ENCODE results near the gene RBM38. TPM values are rescaled to one million over a fixed set of nuclear protein-coding genes. Genes with fewer than 3 reads are reported as not detected.

RBM38 gene
- total and polyA plus RNA-seq, 2 of the 13 experiments (the other 11 are each of a cell fraction or from before 2014, with no cell fraction given), result 24.2 to 34.2 TPM

DNA sequence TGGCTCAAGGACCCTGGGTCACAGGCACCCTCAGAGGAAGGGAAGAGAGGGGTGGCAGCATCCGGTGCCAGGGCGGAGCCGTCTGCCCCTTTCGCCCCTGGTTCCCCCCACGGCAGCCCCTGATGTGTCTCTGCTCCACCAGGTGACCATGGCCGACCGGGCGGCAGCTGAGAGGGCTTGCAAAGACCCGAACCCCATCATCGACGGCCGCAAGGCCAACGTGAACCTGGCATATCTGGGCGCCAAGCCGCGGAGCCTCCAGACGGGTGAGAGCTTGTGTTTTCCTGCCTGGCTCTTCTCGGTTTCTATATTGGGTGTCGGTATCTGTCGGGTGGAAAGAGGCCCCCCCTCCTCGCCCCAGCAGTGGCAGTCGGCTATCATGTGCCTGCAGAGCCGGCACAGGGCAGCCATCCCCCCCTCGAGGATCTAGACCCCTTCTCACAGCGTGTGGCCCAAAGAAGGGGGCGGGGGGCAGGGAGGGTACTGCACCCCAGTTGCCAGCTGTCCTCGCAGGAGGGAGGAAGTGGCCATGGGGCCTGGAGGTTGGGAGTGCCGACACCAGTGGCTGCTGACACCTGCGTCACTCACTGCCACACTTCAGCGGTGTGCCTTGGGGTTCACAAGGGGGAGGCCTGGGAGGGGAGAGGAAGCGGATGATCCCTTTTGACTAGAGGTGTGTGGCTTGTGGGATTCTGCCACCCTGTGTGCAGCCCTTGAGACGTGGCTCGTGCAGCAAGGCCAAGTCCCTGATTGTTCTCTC is 1.5 kb downstream of the RBM38 start (continued):
- TF ChIP-seq, protein P1, sequence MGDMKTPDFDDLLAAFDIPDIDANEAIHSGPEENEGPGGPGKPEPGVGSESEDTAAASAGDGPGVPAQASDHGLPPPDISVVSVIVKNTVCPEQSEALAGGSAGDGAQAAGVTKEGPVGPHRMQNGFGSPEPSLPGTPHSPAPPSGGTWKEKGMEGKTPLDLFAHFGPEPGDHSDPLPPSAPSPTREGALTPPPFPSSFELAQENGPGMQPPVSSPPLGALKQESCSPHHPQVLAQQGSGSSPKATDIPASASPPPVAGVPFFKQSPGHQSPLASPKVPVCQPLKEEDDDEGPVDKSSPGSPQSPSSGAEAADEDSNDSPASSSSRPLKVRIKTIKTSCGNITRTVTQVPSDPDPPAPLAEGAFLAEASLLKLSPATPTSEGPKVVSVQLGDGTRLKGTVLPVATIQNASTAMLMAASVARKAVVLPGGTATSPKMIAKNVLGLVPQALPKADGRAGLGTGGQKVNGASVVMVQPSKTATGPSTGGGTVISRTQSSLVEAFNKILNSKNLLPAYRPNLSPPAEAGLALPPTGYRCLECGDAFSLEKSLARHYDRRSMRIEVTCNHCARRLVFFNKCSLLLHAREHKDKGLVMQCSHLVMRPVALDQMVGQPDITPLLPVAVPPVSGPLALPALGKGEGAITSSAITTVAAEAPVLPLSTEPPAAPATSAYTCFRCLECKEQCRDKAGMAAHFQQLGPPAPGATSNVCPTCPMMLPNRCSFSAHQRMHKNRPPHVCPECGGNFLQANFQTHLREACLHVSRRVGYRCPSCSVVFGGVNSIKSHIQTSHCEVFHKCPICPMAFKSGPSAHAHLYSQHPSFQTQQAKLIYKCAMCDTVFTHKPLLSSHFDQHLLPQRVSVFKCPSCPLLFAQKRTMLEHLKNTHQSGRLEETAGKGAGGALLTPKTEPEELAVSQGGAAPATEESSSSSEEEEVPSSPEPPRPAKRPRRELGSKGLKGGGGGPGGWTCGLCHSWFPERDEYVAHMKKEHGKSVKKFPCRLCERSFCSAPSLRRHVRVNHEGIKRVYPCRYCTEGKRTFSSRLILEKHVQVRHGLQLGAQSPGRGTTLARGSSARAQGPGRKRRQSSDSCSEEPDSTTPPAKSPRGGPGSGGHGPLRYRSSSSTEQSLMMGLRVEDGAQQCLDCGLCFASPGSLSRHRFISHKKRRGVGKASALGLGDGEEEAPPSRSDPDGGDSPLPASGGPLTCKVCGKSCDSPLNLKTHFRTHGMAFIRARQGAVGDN (CRISPR knock-in tag; IDR thresholded peaks at IDR 0.05), result peak; percentile 44
- TF ChIP-seq MAFG (CRISPR knock-in tag; IDR thresholded peaks at IDR 0.05), result no peak
- TF ChIP-seq MIER2 (CRISPR knock-in tag; IDR thresholded peaks at IDR 0.05), result no peak
- no peak for TF ChIP-seq RFX1 (IDR thresholded peaks at IDR 0.05)
- no peak for TF ChIP-seq GPBP1L1 (CRISPR knock-in tag; IDR thresholded peaks at IDR 0.05)
- TF ChIP-seq NKX3-1 (CRISPR knock-in tag; IDR thresholded peaks at IDR 0.05), result no peak
- TF ChIP-seq, protein P2, sequence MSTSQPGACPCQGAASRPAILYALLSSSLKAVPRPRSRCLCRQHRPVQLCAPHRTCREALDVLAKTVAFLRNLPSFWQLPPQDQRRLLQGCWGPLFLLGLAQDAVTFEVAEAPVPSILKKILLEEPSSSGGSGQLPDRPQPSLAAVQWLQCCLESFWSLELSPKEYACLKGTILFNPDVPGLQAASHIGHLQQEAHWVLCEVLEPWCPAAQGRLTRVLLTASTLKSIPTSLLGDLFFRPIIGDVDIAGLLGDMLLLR (CRISPR knock-in tag; IDR thresholded peaks at IDR 0.05), result 0 out of 2 replicates have a peak, but pooled peaks have one; percentile 31
- TF ChIP-seq CHCHD3 (CRISPR knock-in tag; IDR thresholded peaks at IDR 0.05), result no peak
- TF ChIP-seq NFRKB (IDR thresholded peaks at IDR 0.05), result no peak
- peak; percentile 25; the same call in 1 of the 2 replicates for TF ChIP-seq ZNF274 (CRISPR knock-in tag; IDR thresholded peaks at IDR 0.05)
- TF ChIP-seq, protein P3, sequence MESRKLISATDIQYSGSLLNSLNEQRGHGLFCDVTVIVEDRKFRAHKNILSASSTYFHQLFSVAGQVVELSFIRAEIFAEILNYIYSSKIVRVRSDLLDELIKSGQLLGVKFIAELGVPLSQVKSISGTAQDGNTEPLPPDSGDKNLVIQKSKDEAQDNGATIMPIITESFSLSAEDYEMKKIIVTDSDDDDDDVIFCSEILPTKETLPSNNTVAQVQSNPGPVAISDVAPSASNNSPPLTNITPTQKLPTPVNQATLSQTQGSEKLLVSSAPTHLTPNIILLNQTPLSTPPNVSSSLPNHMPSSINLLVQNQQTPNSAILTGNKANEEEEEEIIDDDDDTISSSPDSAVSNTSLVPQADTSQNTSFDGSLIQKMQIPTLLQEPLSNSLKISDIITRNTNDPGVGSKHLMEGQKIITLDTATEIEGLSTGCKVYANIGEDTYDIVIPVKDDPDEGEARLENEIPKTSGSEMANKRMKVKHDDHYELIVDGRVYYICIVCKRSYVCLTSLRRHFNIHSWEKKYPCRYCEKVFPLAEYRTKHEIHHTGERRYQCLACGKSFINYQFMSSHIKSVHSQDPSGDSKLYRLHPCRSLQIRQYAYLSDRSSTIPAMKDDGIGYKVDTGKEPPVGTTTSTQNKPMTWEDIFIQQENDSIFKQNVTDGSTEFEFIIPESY (CRISPR knock-in tag; IDR thresholded peaks at IDR 0.05), result peak; percentile 34; the same call in 1 of the 2 replicates
- TF ChIP-seq FOXC1 (CRISPR knock-in tag; IDR thresholded peaks at IDR 0.05; ENCODE audit: borderline replicate concordance), result no peak
- no peak for TF ChIP-seq PHB2 (IDR thresholded peaks at IDR 0.05; ENCODE audit: partially characterized antibody)
- 0 out of 2 replicates have a peak, but pooled peaks have one; percentile 64 for TF ChIP-seq HNRNPL (IDR thresholded peaks at IDR 0.05; ENCODE audit: low read depth, low read length)
- TF ChIP-seq AGO2 (optimal IDR thresholded peaks at IDR 0.05; ENCODE audit: low read depth, low read length), result peak; percentile 75
- peak; percentile 22; the same call in 1 of the 2 replicates for TF ChIP-seq TAF1 (CRISPR knock-in tag; IDR thresholded peaks at IDR 0.05)
- TF ChIP-seq, protein P4, sequence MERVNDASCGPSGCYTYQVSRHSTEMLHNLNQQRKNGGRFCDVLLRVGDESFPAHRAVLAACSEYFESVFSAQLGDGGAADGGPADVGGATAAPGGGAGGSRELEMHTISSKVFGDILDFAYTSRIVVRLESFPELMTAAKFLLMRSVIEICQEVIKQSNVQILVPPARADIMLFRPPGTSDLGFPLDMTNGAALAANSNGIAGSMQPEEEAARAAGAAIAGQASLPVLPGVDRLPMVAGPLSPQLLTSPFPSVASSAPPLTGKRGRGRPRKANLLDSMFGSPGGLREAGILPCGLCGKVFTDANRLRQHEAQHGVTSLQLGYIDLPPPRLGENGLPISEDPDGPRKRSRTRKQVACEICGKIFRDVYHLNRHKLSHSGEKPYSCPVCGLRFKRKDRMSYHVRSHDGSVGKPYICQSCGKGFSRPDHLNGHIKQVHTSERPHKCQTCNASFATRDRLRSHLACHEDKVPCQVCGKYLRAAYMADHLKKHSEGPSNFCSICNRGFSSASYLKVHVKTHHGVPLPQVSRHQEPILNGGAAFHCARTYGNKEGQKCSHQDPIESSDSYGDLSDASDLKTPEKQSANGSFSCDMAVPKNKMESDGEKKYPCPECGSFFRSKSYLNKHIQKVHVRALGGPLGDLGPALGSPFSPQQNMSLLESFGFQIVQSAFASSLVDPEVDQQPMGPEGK (CRISPR knock-in tag; IDR thresholded peaks at IDR 0.05), result peak; percentile 18; the same call in 1 of the 2 replicates
- TF ChIP-seq IRX3 (CRISPR knock-in tag; IDR thresholded peaks at IDR 0.05; ENCODE audit: borderline replicate concordance, low read depth), result no peak
- no peak for TF ChIP-seq NFKB2 (CRISPR knock-in tag; IDR thresholded peaks at IDR 0.05; ENCODE audit: borderline replicate concordance)
- TF ChIP-seq PCBP1 (IDR thresholded peaks at IDR 0.05; ENCODE audit: borderline replicate concordance, low read depth, low read length), result 0 out of 2 replicates have a peak, but pooled peaks have one; percentile 73
